Activated B cell treated with CpG ODN at 0.5 μM for 24 hours (primary cell): ENCODE data around the gene HLA-DRB1. TPM values are rescaled to one million over a fixed set of nuclear protein-coding genes. Genes with fewer than 3 reads are reported as not detected.
"Not testable (repeated sequence)": the region's sequence is repeated elsewhere in the genome, so short reads cannot be mapped to it uniquely, and the experiment has no call there.

Source experiments
- ATAC-seq: fragments of 200-7000 bp; cut with Tn5 transposase; one replicate; pipeline ENCODE4 v1.10.0; 2021; ENCODE audit warnings: low read depth, mild to moderate bottlenecking, moderate library complexity
- CTCF ChIA-PET: fragments of 350-600 bp; sonication (Branson Sonifier 250); formaldehyde crosslinking; loops from one replicate; lab custom pipeline; 2021; ENCODE audit warnings: antibody characterized with exemption; lab: Charles Lee
- POLR2A ChIA-PET: fragments of 350-600 bp; sonication (Branson Sonifier 250); formaldehyde crosslinking; loops from one replicate; lab custom pipeline; 2021; ENCODE audit warnings: antibody characterized with exemption; lab: Charles Lee
- DNase-seq: peaks from one replicate; pipeline ENCODE4 v3.0.0; 2022
- H3K27ac Mint-ChIP-seq: one replicate; pipeline ENCODE4 v1.8.0; 2020; ENCODE audit warnings: mixed read lengths
- H3K27me3 Mint-ChIP-seq: one replicate; pipeline ENCODE4 v1.8.0; 2021; ENCODE audit warnings: mixed read lengths
- H3K36me3 Mint-ChIP-seq: one replicate; pipeline ENCODE4 v1.8.0; 2021; ENCODE audit warnings: low read depth, mixed read lengths
- H3K4me1 Mint-ChIP-seq: one replicate; pipeline ENCODE4 v1.8.0; 2021; ENCODE audit warnings: mixed read lengths
- H3K4me3 Mint-ChIP-seq: one replicate; pipeline ENCODE4 v1.8.0; 2020; ENCODE audit warnings: mild to moderate bottlenecking, mixed read lengths
- H3K9me3 Mint-ChIP-seq: one replicate; pipeline ENCODE4 v1.8.0; 2020; ENCODE audit warnings: mixed read lengths
- intact Hi-C: fragments of 100-400 bp; cut with micrococcal nuclease; formaldehyde crosslinking; loops from one replicate; pipeline ENCODE4 v1.15.1; 2024
- total RNA-seq: library from RNA; stranded (reverse); gene quantifications from 2 replicates; pipeline ENCODE4 v1.2.3, GENCODE V29; 2022
- TF ChIP-seq, protein P1 (sequence below): fragments of 200-600 bp; IDR thresholded peaks from one replicate; pipeline ENCODE4 v1.8.0; 2022; ENCODE audit warnings: antibody characterized with exemption, mild to moderate bottlenecking

HLA-DRB1 gene
- total RNA-seq, 1 donor from 2014 or later, result 621 TPM

DNA sequence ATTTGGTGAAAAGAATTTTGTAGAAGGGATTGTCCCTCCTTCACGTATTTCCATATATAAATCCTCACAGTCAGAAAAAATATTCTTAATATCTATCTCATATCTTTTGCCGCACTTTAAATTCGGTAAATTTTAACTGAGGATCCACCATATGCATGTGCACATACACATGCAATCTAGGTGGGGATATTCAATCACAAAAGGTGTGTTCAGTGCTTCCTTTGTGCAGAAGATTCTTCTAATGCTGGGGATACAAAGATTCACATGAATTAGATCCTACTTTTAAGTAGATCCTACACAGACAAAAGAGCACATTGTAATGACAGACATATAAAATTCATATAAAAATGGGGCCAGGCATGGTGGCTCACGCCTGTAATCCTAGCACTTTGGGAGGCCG is 13.6 kb upstream of the HLA-DRB1 start:
- ATAC-seq (no peak), DNase-seq (no peak)
- peaks cover 4% of the 10 kb centered on the region for H3K9me3 Mint-ChIP-seq
- peak overlapping the region; percentile 53 for H3K4me3 Mint-ChIP-seq
- ChIA-PET POLR2A (interaction anchor here (0.7 to 2.1 kb wide), 8 partner anchors 10 to 354 kb away, joined by 3 to 18 read pairs (median 4); partner anchors contain the start of genes HLA-DQA1, HLA-DRA and HLA-DRB1), CTCF (no interaction called here)
- TF ChIP-seq, protein P1, sequence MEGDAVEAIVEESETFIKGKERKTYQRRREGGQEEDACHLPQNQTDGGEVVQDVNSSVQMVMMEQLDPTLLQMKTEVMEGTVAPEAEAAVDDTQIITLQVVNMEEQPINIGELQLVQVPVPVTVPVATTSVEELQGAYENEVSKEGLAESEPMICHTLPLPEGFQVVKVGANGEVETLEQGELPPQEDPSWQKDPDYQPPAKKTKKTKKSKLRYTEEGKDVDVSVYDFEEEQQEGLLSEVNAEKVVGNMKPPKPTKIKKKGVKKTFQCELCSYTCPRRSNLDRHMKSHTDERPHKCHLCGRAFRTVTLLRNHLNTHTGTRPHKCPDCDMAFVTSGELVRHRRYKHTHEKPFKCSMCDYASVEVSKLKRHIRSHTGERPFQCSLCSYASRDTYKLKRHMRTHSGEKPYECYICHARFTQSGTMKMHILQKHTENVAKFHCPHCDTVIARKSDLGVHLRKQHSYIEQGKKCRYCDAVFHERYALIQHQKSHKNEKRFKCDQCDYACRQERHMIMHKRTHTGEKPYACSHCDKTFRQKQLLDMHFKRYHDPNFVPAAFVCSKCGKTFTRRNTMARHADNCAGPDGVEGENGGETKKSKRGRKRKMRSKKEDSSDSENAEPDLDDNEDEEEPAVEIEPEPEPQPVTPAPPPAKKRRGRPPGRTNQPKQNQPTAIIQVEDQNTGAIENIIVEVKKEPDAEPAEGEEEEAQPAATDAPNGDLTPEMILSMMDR, result no peak
- peaks cover 16% of the 10 kb centered on the region for H3K36me3 Mint-ChIP-seq
- peaks cover 77% of the 10 kb centered on the region for H3K4me1 Mint-ChIP-seq
- peak overlapping the region; percentile 94 for H3K27ac Mint-ChIP-seq
- H3K27me3 Mint-ChIP-seq, result no peaks in the 10 kb centered on the region
- intact Hi-C loops, result loop anchor here (5.0 kb wide), 1 partner anchor 64 kb away; the partner anchor contains the start of gene HLA-DQB1

DNA sequence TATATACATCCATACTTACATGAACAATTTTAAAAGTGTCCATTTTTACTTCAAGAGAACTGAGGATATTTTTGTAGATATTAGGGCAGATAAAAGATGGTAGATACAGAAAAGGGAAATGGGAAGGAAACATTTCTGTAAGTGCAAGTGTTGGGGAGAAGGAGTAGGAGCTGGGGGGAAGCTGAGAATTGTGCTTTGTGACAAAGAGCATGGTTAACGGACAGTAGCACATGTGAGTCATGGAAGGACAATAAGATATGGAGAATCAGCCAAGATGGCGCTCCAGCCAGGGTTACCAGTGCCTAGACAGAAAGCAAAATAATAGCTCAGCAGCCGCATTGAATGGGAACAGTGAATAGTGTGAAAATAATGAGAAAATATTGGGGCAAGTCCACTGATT is 12.7 kb upstream of the HLA-DRB1 start:
- DNase-seq (no peak), ATAC-seq (no peak)
- Mint-ChIP-seq H3K27ac (peak overlapping the region; percentile 94), H3K27me3 (no peaks in the 10 kb centered on the region), H3K36me3 (peaks cover 16% of the 10 kb centered on the region), H3K9me3 (peaks cover 4% of the 10 kb centered on the region), H3K4me3 (peak overlapping the region; percentile 12), H3K4me1 (peaks cover 68% of the 10 kb centered on the region)
- ChIA-PET POLR2A (interaction anchor here (0.7 to 3.9 kb wide), 14 partner anchors 9 to 353 kb away, joined by 3 to 25 read pairs (median 4); partner anchors contain the start of genes HLA-DQA1, HLA-DRA, HLA-DRB1 and HLA-DRB5), CTCF (interaction anchor here (1.4 kb wide), 1 partner anchor 20 kb away, joined by 3 read pairs; no protein-coding TSS in a partner anchor)
- intact Hi-C loops, result loop anchor here (5.0 kb wide), 1 partner anchor 65 kb away; the partner anchor contains the start of gene HLA-DQB1
- TF ChIP-seq, protein P1, result no peak

DNA sequence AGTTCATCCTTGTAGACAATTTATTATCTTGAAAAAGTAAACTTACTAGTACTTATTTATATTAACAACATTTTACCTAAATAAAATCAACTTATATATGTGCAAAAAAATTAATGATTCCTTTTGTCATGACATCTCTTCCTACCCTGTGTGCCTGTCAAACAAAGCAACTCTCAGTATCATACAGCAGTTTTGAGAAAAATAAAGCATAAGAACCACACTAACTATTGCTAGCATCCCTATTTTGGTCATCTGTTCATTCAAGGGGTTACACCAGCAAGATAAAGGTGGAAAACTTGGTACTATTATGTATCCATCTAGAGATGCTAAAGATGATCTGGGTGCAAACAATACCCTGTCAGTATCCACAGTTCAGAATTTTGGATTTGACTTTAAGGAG is 7.4 kb upstream of the HLA-DRB1 start:
- Mint-ChIP-seq H3K4me1 (peaks cover 49% of the 10 kb centered on the region), H3K9me3 (peaks cover 2% of the 10 kb centered on the region), H3K36me3 (peaks cover 3% of the 10 kb centered on the region), H3K4me3 (no peak overlapping the region), H3K27me3 (no peaks in the 10 kb centered on the region), H3K27ac (no peak overlapping the region)
- TF ChIP-seq, protein P1, result no peak
- ATAC-seq (no peak), DNase-seq (no peak)
- ChIA-PET POLR2A (interaction anchor here (0.7 to 2.9 kb wide), 6 partner anchors 11 to 461 kb away, joined by 3 to 13 read pairs (median 6); partner anchors contain the start of genes HLA-DQA1 and TAP2), CTCF (no interaction called here)
- intact Hi-C loops, result no loop called here

DNA sequence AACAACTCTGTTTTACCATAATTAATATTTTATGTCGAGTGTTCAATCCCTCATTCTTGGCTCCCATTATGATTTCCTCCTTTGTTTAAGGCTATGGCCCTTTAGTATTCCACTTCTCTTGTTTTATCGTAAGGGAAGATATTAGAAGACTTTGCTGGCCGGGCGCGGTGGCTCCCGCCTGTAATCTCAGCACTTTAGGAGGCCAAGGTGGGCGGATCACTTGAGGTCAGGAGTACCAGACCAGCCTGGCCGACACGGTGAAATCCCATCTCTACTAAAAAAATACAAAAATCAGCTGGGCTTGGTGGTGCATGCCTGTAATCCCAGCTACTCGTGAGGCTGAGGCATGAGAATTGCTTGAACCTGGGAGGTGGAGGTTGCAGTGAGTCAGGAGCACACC is 1.1 kb upstream of the HLA-DRB1 start:
- Mint-ChIP-seq H3K27ac (peak overlapping the region; percentile 98), H3K36me3 (peaks cover 30% of the 10 kb centered on the region), H3K4me1 (peaks cover 59% of the 10 kb centered on the region)
- CTCF ChIA-PET, H3K9me3 Mint-ChIP-seq, ATAC-seq, H3K27me3 Mint-ChIP-seq, DNase-seq, H3K4me3 Mint-ChIP-seq: not testable (repeated sequence)
- POLR2A ChIA-PET, result interaction anchor here (1.0 to 7.6 kb wide), 10 partner anchors 9 to 108 kb away, joined by 3 to 180 read pairs (median 7); partner anchors contain the start of genes HLA-DQA1 and HLA-DRB5
- intact Hi-C loops, result loop anchor here (2.0 kb wide), 1 partner anchor 14 kb away; no protein-coding TSS in a partner anchor

DNA sequence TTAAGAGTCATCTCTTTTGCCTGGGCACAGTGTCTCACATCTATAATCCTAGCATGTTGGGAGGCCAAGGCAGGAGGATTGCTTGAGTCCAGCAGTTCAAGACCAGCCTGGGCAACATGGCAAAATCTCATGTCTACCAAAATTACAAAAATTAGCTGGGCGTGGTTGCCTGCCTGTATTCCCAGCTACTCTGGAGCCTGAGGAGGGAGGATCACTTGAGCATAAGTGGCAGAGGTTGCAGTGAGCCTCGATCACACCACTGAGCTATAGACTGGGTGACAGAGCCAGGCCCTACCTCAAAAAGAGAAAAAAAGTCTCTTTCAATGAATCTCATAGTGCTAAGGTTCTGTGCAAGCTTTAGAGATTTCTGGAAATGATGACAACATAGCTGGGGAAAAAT is 1.5 kb downstream of the HLA-DRB1 start:
- TF ChIP-seq, protein P1, result no peak
- POLR2A ChIA-PET, result interaction anchor here (0.7 to 7.6 kb wide), 18 partner anchors 14 to 148 kb away, joined by 3 to 180 read pairs (median 6); partner anchors contain the start of genes HLA-DQA1, HLA-DRA and HLA-DRB5
- intact Hi-C loops, result loop anchor here (5.0 kb wide), 1 partner anchor 151 kb away; the partner anchor contains the start of gene HLA-DRA
- peak overlapping the region; percentile 98 for H3K27ac Mint-ChIP-seq
- no peaks in the 10 kb centered on the region for H3K27me3 Mint-ChIP-seq
- peaks cover 67% of the 10 kb centered on the region for H3K4me1 Mint-ChIP-seq
- no peak for ATAC-seq
- H3K4me3 Mint-ChIP-seq, result peak overlapping the region; percentile 91
- no peak for DNase-seq
- CTCF ChIA-PET, result interaction anchor here (1.0 to 1.2 kb wide), 2 partner anchors 34 to 59 kb away, joined by 3 read pairs; no protein-coding TSS in a partner anchor
- H3K36me3 Mint-ChIP-seq, result peaks cover 46% of the 10 kb centered on the region
- H3K9me3 Mint-ChIP-seq, result no peaks in the 10 kb centered on the region
